PC-9 (cell line): ENCODE measurements around the gene TAS2R38.

Source experiments
- CTCF ChIP-seq: fragments of 200-600 bp; sonication (generic); conservative IDR thresholded peaks from 2 replicates; pipeline ENCODE4 v1.6.1; 2017; ENCODE audit warnings: mixed run types, antibody characterized with exemption, mild to moderate bottlenecking, moderate library complexity
- EZH2 ChIP-seq: fragments of 200-600 bp; sonication (generic); IDR thresholded peaks from 2 replicates; pipeline ENCODE4 v1.8.0; 2017; ENCODE audit warnings: antibody characterized with exemption, low read depth

- TF ChIP-seq CTCF, result no peak
- no peak for TF ChIP-seq EZH2
Measured at GRCh38 chr7:141941075-141941474, 32.5 kb downstream of the TAS2R38 start.
